Uterus (tissue), 2 donors: ENCODE data around the gene COL8A1.

Experiments used
- POLR2A ChIP-seq, 2 donors: fragments of 450-650 bp; IDR thresholded peaks; one replicate each; pipeline ENCODE4 v1.6.1; 2016; ENCODE audit warnings: antibody characterized with exemption in 2 of 2, mild to moderate bottlenecking in 1 of 2, moderate library complexity in 1 of 2
- TF ChIP-seq, protein P1 (sequence below), 4 experiments: fragments of 200-600 bp in 2 of 4; fragments of 450-650 bp in 2 of 4; sonication (generic) in 2 of 4; IDR thresholded peaks; one replicate each; pipeline ENCODE4 v1.5.1; 2016 to 2019; ENCODE audit warnings: antibody characterized with exemption in 4 of 4, mild to moderate bottlenecking in 2 of 4, moderate library complexity in 1 of 4

DNA sequence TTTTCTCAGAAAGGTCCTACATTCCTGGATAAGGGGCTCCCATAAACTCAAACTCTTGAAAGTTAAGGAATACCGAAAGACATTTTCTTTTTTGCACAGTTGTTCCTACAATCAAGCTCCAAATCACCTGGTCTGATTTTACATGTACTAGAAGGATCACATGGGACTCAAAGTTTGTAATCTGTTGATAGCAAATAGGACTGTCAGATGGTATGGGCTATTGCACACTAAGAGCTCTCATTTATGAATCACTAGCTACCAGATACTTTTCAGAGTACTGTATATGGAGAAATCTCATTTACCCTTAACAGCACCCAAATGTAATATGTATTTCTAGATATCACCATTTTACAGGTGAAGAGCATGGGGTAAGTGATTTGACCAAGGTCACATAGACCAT lies 129.7 kb downstream of the COL8A1 start:
- TF ChIP-seq, protein P1, sequence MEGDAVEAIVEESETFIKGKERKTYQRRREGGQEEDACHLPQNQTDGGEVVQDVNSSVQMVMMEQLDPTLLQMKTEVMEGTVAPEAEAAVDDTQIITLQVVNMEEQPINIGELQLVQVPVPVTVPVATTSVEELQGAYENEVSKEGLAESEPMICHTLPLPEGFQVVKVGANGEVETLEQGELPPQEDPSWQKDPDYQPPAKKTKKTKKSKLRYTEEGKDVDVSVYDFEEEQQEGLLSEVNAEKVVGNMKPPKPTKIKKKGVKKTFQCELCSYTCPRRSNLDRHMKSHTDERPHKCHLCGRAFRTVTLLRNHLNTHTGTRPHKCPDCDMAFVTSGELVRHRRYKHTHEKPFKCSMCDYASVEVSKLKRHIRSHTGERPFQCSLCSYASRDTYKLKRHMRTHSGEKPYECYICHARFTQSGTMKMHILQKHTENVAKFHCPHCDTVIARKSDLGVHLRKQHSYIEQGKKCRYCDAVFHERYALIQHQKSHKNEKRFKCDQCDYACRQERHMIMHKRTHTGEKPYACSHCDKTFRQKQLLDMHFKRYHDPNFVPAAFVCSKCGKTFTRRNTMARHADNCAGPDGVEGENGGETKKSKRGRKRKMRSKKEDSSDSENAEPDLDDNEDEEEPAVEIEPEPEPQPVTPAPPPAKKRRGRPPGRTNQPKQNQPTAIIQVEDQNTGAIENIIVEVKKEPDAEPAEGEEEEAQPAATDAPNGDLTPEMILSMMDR (IDR thresholded peaks at IDR 0.05): no peak
- no peak for TF ChIP-seq POLR2A (IDR thresholded peaks at IDR 0.05)
